Immature natural killer cell (primary cell): ENCODE measurements around the gene SSTR3. TPM values are rescaled to one million over a fixed set of nuclear protein-coding genes. Genes with fewer than 3 reads are reported as not detected.

Source experiments
- DNase-seq, 3 donors: peaks; one replicate each; pipeline ENCODE4 v3.0.0; 2022; ENCODE audit warnings: mixed read lengths in 1 of 3
- H3K27ac Mint-ChIP-seq, 6 donors: one replicate each; pipeline ENCODE4 v1.8.0; 2020; ENCODE audit warnings: mixed read lengths in 6 of 6, mild to moderate bottlenecking in 5 of 6, inconsistent platforms in 4 of 6, moderate library complexity in 3 of 6
- H3K27me3 Mint-ChIP-seq, 3 donors: one replicate each; pipeline ENCODE4 v1.8.0; 2020 to 2021; ENCODE audit warnings: low read depth in 3 of 3, mild to moderate bottlenecking in 3 of 3, mixed read lengths in 3 of 3, moderate library complexity in 3 of 3, inconsistent platforms in 1 of 3
- H3K36me3 Mint-ChIP-seq, 3 donors: one replicate each; pipeline ENCODE4 v1.8.0; 2020; ENCODE audit warnings: mixed read lengths in 3 of 3, inconsistent platforms in 2 of 3, mild to moderate bottlenecking in 2 of 3
- H3K4me1 Mint-ChIP-seq, 2 donors: one replicate each; pipeline ENCODE4 v1.8.0; 2020; ENCODE audit warnings: inconsistent platforms in 2 of 2, mild to moderate bottlenecking in 2 of 2, mixed read lengths in 2 of 2, moderate library complexity in 1 of 2
- H3K4me3 Mint-ChIP-seq, 5 donors: one replicate each; pipeline ENCODE4 v1.8.0; 2020; ENCODE audit warnings: mild to moderate bottlenecking in 5 of 5, mixed read lengths in 5 of 5, inconsistent platforms in 3 of 5, moderate library complexity in 3 of 5
- H3K9me3 Mint-ChIP-seq, 6 donors: one replicate each; pipeline ENCODE4 v1.8.0; 2020; ENCODE audit warnings: mild to moderate bottlenecking in 6 of 6, mixed read lengths in 6 of 6, inconsistent platforms in 4 of 6, moderate library complexity in 3 of 6
- polyA plus RNA-seq, 3 donors: library from polyadenylated mRNA; unstranded; fragments of 300-500 nt; fragmentation: Illumina TruSeq; gene quantifications; one replicate each; pipeline ENCODE4 v1.2.3, GENCODE V29; 2021

Gene SSTR3
- polyA plus RNA-seq, 3 donors from 2014 or later: not detected

DNA sequence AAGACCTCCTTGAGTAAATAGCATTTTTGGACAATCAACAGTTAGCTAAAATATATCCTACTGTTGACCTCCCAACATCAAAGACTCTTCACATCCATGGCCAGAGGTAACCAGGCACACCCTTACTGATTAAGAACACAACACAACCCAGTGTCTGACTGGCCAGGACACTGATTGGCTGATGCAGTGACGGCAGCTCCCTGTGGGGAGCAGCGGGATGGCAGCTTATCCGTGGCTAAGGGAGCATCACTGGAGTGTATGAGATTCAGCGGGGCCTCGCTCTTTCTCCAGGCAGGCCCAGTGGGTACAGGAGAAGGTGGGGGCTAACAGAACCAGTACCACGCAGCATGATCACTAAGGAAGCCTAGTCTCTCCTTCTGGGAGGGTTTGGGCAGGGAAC lies 52.2 kb downstream of the SSTR3 start:
- peak overlapping the region; percentile 93 to 99 (median 96) for H3K27ac Mint-ChIP-seq
- peaks cover 0 to 4% (median 4%) of the 10 kb centered on the region in 3 donors for H3K36me3 Mint-ChIP-seq
- H3K4me3 Mint-ChIP-seq: peak overlapping the region; percentile 46 to 81 (median 64)
- peaks cover 0 to 1% (median 0%) of the 10 kb centered on the region in 6 donors for H3K9me3 Mint-ChIP-seq
- H3K4me1 Mint-ChIP-seq: peaks cover 99 to 100% of the 10 kb centered on the region in 2 donors
- H3K27me3 Mint-ChIP-seq: peaks cover 25 to 49% (median 36%) of the 10 kb centered on the region in 3 donors
- DNase-seq: no peak

- Mint-ChIP-seq H3K4me3 (peak overlapping the region; percentile 46 to 84 (median 64)), H3K9me3 (no peaks in the 10 kb centered on the region), H3K36me3 (peaks cover 0 to 7% (median 4%) of the 10 kb centered on the region in 3 donors), H3K27ac (peak overlapping the region; percentile 93 to 99 (median 96)), H3K4me1 (peaks cover 96 to 97% of the 10 kb centered on the region in 2 donors), H3K27me3 (peaks cover 17 to 40% (median 25%) of the 10 kb centered on the region in 3 donors)
- peak; percentile 62 to 65 (median 64) for DNase-seq
Observed at GRCh38 chr22:37158963-37159290, 53.4 kb downstream of the SSTR3 start.

DNA sequence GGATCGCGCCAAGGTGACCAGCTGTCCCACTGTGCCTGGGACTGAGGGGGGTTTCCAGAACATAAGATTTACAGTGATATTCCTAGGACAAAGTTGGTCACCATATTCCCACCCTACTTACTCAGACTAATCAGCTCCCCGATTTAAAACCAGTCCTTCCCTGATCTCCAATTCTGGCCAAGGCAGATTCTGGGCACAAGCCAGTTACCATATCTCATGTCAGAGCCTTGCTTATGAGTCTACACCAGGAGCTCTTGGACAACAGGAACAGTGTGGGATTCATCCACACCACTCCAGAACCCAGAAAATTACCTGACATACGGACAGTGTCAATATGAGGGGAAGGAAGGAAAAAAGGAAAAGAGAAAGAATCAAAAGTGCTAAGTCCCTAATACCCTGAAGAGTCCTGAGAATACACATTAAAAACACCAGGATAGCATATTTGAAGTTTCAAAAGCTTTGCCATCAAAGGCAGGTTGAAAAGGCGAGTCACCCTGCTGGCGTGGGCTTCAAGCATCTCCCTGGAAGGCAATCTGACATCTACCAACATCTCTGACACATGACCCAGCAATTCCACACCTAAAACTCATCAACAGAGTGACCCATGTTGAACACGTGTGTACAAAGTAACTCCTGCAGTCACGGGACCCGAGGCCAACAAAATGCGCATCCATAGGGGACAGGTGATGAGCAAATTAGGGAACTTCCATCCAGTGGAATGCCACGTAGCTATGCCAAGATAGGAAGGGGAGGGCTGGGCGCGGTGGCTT lies 54.6 kb downstream of the SSTR3 start:
- Mint-ChIP-seq H3K9me3 (no peaks in the 10 kb centered on the region), H3K36me3 (peaks cover 0 to 7% (median 4%) of the 10 kb centered on the region in 3 donors), H3K27ac (peak overlapping the region; percentile 93 to 99 (median 96)), H3K4me3 (peak overlapping the region; percentile 46 to 84 (median 64)), H3K27me3 (peaks cover 14 to 31% (median 17%) of the 10 kb centered on the region in 3 donors), H3K4me1 (peaks cover 94% of the 10 kb centered on the region in 2 donors)
- DNase-seq: no peak

DNA sequence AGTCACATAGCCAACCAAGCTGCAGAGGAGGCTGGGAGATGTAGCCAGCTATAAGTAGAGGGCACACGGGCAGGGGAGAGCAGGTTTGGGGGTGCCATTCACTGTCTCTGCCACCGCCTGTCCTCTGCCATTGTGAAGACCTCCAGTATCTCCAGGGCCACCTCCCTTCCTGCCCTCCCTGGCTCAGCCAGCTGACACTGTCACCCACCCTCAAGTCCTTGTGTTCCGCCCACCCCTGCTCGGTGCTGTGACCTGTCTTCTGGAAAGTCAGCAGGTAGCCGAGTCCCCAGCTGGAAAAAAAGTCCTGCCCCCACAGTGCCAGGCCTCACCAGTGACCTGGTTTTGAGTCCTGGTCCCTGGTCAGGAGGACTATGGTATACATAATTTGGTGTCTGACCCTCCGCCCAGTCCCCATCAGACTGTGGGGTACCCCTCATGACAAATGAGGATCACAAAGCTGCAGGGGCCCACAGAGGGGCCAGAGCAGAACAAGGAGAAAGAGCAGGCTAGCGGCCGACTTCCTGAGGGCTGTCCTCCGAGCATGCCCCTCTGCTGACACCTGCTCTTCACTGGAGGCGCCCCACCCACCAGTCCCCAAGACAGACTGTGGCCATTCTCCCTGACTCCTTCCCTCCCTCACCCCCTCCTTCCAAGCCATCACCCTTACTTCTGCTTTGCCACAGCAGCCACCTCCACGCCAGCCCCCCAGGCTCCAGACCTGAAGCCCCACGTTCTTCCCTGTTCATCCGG lies 55.4 kb downstream of the SSTR3 start:
- Mint-ChIP-seq H3K9me3 (no peaks in the 10 kb centered on the region), H3K36me3 (peaks cover 0 to 7% (median 4%) of the 10 kb centered on the region in 3 donors), H3K27me3 (peaks cover 5 to 23% (median 10%) of the 10 kb centered on the region in 3 donors), H3K4me3 (peak overlapping the region; percentile 46 to 84 (median 64)), H3K4me1 (peaks cover 92 to 94% of the 10 kb centered on the region in 2 donors), H3K27ac (peak overlapping the region; percentile 93 to 99 (median 96))
- no peak for DNase-seq

DNA sequence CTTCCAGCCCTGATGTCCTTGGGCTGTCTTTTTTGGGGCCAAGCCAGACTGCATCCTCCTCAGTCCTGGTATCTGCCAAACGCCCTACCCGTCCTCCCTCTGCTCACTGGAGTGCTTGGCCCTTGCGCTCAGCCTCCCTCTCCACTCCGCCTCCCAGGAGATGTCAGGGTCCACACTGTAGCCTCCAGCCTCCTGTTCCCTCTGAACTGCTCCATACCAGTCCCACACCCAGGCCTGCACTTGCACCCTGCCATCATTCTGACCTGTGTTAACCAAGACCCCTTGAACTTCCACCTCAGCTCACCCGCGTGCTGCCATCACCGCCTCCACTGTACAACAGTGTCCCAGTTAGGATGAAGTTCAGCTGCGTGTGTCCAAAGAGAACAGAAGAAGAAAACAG lies 56.3 kb downstream of the SSTR3 start:
- Mint-ChIP-seq H3K27me3 (peaks cover 2 to 22% (median 10%) of the 10 kb centered on the region in 3 donors), H3K4me1 (peaks cover 92 to 94% of the 10 kb centered on the region in 2 donors), H3K27ac (peak overlapping the region; percentile 93 to 99 (median 96)), H3K9me3 (no peaks in the 10 kb centered on the region), H3K4me3 (peak overlapping the region in 4 of 5 donors; percentile 46 to 84 (median 72)), H3K36me3 (peaks cover 0 to 7% (median 4%) of the 10 kb centered on the region in 3 donors)
- no peak for DNase-seq

DNA sequence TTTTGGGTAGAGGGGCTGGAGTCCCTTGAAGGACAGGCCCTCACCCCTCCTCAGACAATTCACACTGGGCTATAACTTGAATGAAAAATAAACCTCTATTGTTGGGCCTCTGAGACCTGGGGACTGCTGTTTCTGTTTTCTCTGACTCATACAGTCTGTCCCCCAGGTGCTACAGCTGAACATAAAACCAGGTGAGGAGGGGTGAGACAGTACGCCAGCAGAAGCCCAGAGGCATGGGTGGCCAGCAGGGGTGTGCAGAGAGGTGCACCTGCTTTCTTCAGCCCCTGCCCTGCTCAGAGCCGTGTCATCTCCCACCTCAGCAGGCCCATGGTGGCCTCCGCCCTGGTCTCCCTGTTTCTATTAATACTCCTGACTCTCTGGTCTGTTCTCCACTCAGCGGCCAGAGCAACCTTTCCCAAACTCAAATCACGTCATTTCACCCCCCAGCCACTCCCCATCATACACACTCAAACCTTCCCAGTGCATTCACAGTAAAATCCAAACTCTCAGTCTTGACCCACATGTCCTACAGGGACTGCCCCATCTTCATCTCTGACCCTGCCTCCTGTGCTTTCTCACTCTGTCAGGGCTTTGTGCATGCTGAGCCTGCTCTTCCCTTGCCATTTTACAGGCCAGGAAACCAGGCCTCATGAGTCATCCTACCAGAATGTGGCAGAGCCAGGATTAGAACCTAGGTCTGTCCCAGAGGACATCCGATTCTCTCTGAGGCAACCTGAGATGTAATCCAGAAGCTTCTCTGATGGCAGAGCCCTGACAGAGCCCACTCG lies 57.2 kb downstream of the SSTR3 start:
- Mint-ChIP-seq H3K27ac (peak overlapping the region; percentile 93 to 99 (median 96)), H3K36me3 (peaks cover 0 to 7% (median 4%) of the 10 kb centered on the region in 3 donors), H3K4me1 (peaks cover 92 to 94% of the 10 kb centered on the region in 2 donors), H3K27me3 (peaks cover 5 to 18% (median 10%) of the 10 kb centered on the region in 3 donors), H3K4me3 (peak overlapping the region in 4 of 5 donors; percentile 46 to 84 (median 55)), H3K9me3 (peaks cover 0 to 2% (median 0%) of the 10 kb centered on the region in 6 donors)
- DNase-seq: no peak

Other genes with a start within 250 kb of the SSTR3 start
- gene TST, start 193.0 kb downstream of the SSTR3 start, polyA plus RNA-seq: 10 to 100 TPM in 1 of 3 donors, 1 to 10 TPM in 2; 8.1 to 20.8 (median 8.4) TPM
- 10 to 100 TPM; 56.0 to 97.5 (median 59.7) TPM for gene MPST, start 192.7 kb downstream of the SSTR3 start, polyA plus RNA-seq
- 10 to 100 TPM; 10.7 to 16.1 (median 14.3) TPM for gene KCTD17, start 160.7 kb downstream of the SSTR3 start, polyA plus RNA-seq
- gene TMPRSS6, start 102.8 kb downstream of the SSTR3 start, polyA plus RNA-seq: under 1 TPM in 2 of 3 donors, not detected in 1; 0.28 to 0.52 TPM
- 1,000 to 10,000 TPM in 1 of 3 donors, 100 to 1,000 TPM in 2; 863 to 2,762 (median 893) TPM for gene IL2RB, start 62.6 kb downstream of the SSTR3 start, polyA plus RNA-seq
- gene C1QTNF6, start 24.2 kb downstream of the SSTR3 start, polyA plus RNA-seq: 1 to 10 TPM in 2 of 3 donors, not detected in 1; 1.5 to 1.8 TPM
- 1,000 to 10,000 TPM in 2 of 3 donors, 100 to 1,000 TPM in 1; 962 to 1,843 (median 1,262) TPM for gene RAC2, start 31.8 kb upstream of the SSTR3 start, polyA plus RNA-seq
- 10 to 100 TPM; 42.5 to 95.4 (median 54.1) TPM for gene CYTH4, start 70.0 kb upstream of the SSTR3 start, polyA plus RNA-seq
- under 1 TPM in 1 of 3 donors, not detected in 2; 0.04 TPM for gene ELFN2, start 215.0 kb upstream of the SSTR3 start, polyA plus RNA-seq